ENCODE measurements around the gene ZSCAN9. TPM values are rescaled to one million over a fixed set of nuclear protein-coding genes. Genes with fewer than 3 reads are reported as not detected.

The ZSCAN9 gene
- total and polyA plus RNA-seq, 9 of the 15 experiments (the other 6 are each of a cell fraction or from before 2014, with no cell fraction given): 18.8 to 48.9 (median 28.7) TPM

DNA sequence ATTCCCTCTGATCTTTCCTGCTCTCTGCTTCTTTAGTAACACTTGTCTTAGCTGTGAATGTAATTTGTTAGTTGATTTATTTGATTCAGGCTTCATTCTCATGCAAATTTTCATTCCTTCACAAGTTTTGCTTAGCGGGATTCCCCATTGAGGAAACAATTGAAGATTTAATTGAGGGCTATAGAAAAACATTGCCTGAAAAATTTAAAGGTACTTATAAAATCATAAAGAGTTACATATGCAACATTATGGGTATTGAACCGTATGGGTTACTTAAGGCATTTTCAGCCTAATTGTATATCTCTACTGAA is 11.9 kb upstream of the ZSCAN9 start (continued):
- TF ChIP-seq ATF1 (CRISPR knock-in tag; IDR thresholded peaks at IDR 0.05) (no peak), ATF1 (tag; IDR thresholded peaks at IDR 0.05) (no peak; the same call in 1 of the 2 replicates), KLF6 (CRISPR knock-in tag; IDR thresholded peaks at IDR 0.05; ENCODE audit: borderline replicate concordance) (no peak), ASH1L (IDR thresholded peaks at IDR 0.05; ENCODE audit: borderline replicate concordance, low read depth, partially characterized antibody) (no peak), GTF3C2 (IDR thresholded peaks at IDR 0.05; ENCODE audit: borderline replicate concordance, extremely low read depth, insufficient read length) (no peak), SPI1 (IDR thresholded peaks at IDR 0.05; ENCODE audit: borderline replicate concordance, low read depth, low read length) (no peak), ZNF146 (CRISPR knock-in tag; IDR thresholded peaks at IDR 0.05; ENCODE audit: unreplicated experiment) (no peak), GTF2A2 (tag; IDR thresholded peaks at IDR 0.05) (no peak), FOXP4 (CRISPR knock-in tag; IDR thresholded peaks at IDR 0.05; ENCODE audit: borderline replicate concordance) (no peak), RHOXF2B (CRISPR knock-in tag; conservative IDR thresholded peaks at IDR 0.05) (no peak)
- TF ChIP-seq, protein P1, sequence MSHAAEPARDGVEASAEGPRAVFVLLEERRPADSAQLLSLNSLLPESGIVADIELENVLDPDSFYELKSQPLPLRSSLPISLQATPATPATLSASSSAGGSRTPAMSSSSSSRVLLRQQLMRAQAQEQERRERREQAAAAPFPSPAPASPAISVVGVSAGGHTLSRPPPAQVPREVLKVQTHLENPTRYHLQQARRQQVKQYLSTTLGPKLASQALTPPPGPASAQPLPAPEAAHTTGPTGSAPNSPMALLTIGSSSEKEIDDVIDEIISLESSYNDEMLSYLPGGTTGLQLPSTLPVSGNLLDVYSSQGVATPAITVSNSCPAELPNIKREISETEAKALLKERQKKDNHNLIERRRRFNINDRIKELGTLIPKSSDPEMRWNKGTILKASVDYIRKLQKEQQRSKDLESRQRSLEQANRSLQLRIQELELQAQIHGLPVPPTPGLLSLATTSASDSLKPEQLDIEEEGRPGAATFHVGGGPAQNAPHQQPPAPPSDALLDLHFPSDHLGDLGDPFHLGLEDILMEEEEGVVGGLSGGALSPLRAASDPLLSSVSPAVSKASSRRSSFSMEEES (CRISPR knock-in tag; IDR thresholded peaks at IDR 0.05): no peak
- TF ChIP-seq, protein P2, sequence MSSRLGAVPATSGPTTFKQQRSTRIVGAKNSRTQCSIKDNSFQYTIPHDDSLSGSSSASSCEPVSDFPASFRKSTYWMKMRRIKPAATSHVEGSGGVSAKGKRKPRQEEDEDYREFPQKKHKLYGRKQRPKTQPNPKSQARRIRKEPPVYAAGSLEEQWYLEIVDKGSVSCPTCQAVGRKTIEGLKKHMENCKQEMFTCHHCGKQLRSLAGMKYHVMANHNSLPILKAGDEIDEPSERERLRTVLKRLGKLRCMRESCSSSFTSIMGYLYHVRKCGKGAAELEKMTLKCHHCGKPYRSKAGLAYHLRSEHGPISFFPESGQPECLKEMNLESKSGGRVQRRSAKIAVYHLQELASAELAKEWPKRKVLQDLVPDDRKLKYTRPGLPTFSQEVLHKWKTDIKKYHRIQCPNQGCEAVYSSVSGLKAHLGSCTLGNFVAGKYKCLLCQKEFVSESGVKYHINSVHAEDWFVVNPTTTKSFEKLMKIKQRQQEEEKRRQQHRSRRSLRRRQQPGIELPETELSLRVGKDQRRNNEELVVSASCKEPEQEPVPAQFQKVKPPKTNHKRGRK (tag; IDR thresholded peaks at IDR 0.05): no peak
- TF ChIP-seq, protein P3, sequence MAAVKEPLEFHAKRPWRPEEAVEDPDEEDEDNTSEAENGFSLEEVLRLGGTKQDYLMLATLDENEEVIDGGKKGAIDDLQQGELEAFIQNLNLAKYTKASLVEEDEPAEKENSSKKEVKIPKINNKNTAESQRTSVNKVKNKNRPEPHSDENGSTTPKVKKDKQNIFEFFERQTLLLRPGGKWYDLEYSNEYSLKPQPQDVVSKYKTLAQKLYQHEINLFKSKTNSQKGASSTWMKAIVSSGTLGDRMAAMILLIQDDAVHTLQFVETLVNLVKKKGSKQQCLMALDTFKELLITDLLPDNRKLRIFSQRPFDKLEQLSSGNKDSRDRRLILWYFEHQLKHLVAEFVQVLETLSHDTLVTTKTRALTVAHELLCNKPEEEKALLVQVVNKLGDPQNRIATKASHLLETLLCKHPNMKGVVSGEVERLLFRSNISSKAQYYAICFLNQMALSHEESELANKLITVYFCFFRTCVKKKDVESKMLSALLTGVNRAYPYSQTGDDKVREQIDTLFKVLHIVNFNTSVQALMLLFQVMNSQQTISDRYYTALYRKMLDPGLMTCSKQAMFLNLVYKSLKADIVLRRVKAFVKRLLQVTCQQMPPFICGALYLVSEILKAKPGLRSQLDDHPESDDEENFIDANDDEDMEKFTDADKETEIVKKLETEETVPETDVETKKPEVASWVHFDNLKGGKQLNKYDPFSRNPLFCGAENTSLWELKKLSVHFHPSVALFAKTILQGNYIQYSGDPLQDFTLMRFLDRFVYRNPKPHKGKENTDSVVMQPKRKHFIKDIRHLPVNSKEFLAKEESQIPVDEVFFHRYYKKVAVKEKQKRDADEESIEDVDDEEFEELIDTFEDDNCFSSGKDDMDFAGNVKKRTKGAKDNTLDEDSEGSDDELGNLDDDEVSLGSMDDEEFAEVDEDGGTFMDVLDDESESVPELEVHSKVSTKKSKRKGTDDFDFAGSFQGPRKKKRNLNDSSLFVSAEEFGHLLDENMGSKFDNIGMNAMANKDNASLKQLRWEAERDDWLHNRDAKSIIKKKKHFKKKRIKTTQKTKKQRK (IDR thresholded peaks at IDR 0.05; ENCODE audit: borderline replicate concordance, low read depth, low read length): no peak

Measured in K562 (cell line).